OCI-LY1 (cell line): ENCODE measurements around the gene RAB8B.

Experiments used
- EZH2 ChIP-seq: fragments of 200-600 bp; sonication (generic), shearing (Covaris generic); IDR thresholded peaks from 2 replicates; pipeline ENCODE4 v1.8.0; 2017; ENCODE audit warnings: borderline replicate concordance, mixed run types, mild to moderate bottlenecking, antibody characterized with exemption, low read length, moderate library complexity, mixed read lengths
- TF ChIP-seq, protein P1 (sequence below): fragments of 200-600 bp; sonication (generic), shearing (Covaris generic); IDR thresholded peaks from 2 replicates; pipeline ENCODE4 v1.5.1; 2017; ENCODE audit warnings: mild to moderate bottlenecking, antibody characterized with exemption, low read length, moderate library complexity, mixed read lengths

DNA sequence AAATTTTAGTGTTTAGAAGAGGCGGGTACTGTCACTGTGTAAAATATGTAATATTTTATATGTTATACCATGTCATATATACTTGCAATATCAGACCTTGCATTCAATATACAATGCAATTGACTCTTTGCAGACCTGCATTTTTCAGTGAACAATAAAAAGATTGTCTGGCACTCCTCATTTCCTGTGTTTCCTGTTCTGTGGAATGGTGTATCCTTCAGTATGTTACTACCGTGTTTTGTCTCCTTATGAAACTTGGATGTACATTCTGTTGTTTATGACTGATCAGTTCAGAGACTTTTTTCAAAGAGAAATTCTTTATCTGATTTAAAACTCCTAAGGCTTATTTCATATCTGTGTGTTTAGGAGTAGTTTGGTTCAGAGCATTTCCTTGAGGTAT is 119.5 kb downstream of the RAB8B start:
- TF ChIP-seq, protein P1, sequence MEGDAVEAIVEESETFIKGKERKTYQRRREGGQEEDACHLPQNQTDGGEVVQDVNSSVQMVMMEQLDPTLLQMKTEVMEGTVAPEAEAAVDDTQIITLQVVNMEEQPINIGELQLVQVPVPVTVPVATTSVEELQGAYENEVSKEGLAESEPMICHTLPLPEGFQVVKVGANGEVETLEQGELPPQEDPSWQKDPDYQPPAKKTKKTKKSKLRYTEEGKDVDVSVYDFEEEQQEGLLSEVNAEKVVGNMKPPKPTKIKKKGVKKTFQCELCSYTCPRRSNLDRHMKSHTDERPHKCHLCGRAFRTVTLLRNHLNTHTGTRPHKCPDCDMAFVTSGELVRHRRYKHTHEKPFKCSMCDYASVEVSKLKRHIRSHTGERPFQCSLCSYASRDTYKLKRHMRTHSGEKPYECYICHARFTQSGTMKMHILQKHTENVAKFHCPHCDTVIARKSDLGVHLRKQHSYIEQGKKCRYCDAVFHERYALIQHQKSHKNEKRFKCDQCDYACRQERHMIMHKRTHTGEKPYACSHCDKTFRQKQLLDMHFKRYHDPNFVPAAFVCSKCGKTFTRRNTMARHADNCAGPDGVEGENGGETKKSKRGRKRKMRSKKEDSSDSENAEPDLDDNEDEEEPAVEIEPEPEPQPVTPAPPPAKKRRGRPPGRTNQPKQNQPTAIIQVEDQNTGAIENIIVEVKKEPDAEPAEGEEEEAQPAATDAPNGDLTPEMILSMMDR = no peak
- TF ChIP-seq EZH2 = no peak
